Panc1 (cell line): Measurements from ENCODE around the gene PGPEP1. TPM values are rescaled to one million over a fixed set of nuclear protein-coding genes. Genes with fewer than 3 reads are reported as not detected.

Experiments used
- ATAC-seq: fragments of 200-7000 bp; cut with Tn5 transposase; 2 replicates; pipeline ENCODE4 v1.9.1; 2020; ENCODE audit warnings: mild to moderate bottlenecking, moderate library complexity
- BruUV-seq: library from RNA; stranded (reverse); fragments of 400-500 nt; replicated peaks from 2 replicates; lab custom pipeline; 2021; lab: Mats Ljungman, UMichigan
- CTCF ChIA-PET: fragments of 300-600 bp; sonication (Branson Sonifier 250); formaldehyde crosslinking; loops from one replicate; lab custom pipeline; 2022; ENCODE audit warnings: antibody characterized with exemption; lab: Charles Lee
- POLR2A ChIA-PET: fragments of 300-600 bp; sonication (Branson Sonifier 250); formaldehyde crosslinking; loops from one replicate; lab custom pipeline; 2022; ENCODE audit warnings: antibody characterized with exemption; lab: Charles Lee
- DNase-seq: peaks from one replicate; pipeline ENCODE4 v3.0.0-alpha.2; 2010; ENCODE audit warnings: low read depth, low spot score
- H3K27ac ChIP-seq: 2 replicates; pipeline ENCODE4 v1.5.1; 2011; ENCODE audit warnings: mild to moderate bottlenecking, low read length, inconsistent platforms
- H3K27me3 ChIP-seq: fragments of 200-500 bp; sonication (Bioruptor generic); 2 replicates; pipeline ENCODE4 v1.6.0; 2014; ENCODE audit warnings: low read length, inconsistent platforms; ENCODE audit not compliant: control insufficient read depth, insufficient read depth
- H3K36me3 ChIP-seq: fragments of 200-500 bp; sonication (Bioruptor generic); 2 replicates; pipeline ENCODE4 v1.5.1; 2014; ENCODE audit warnings: inconsistent platforms, mild to moderate bottlenecking, low read length, moderate library complexity; ENCODE audit not compliant: control insufficient read depth, insufficient read depth
- H3K4me1 ChIP-seq: 2 replicates; pipeline ENCODE4 v1.5.1; 2011; ENCODE audit warnings: inconsistent platforms, mild to moderate bottlenecking, low read length, moderate library complexity; ENCODE audit not compliant: control insufficient read depth, insufficient read depth
- H3K4me3 ChIP-seq, 2 experiments: 2 replicates each; pipeline ENCODE4 v1.5.1; 2011 to 2012; ENCODE audit warnings: low read depth in 2 of 2, low read length in 2 of 2, mild to moderate bottlenecking in 2 of 2, inconsistent platforms in 1 of 2, moderate library complexity in 1 of 2
- H3K9me3 ChIP-seq: fragments of 200-500 bp; sonication (Bioruptor generic); 2 replicates; pipeline ENCODE4 v1.5.1; 2014; ENCODE audit warnings: low read depth, mild to moderate bottlenecking, inconsistent platforms, low read length, moderate library complexity; ENCODE audit not compliant: control insufficient read depth, insufficient read depth
- CTCF ChIP-seq: fragments of 450-650 bp; IDR thresholded peaks from 2 replicates; pipeline ENCODE4 v1.5.1; 2017; ENCODE audit warnings: mild to moderate bottlenecking
- POLR2AphosphoS5 ChIP-seq: IDR thresholded peaks from 2 replicates; pipeline ENCODE4 v1.6.1; 2012; ENCODE audit warnings: mild to moderate bottlenecking, low read depth, low read length, moderate library complexity
- REST ChIP-seq, 2 experiments: IDR thresholded peaks; 2 replicates each; pipeline ENCODE4 v1.6.1; 2011 to 2012; ENCODE audit warnings: low read depth in 2 of 2, control low read depth in 1 of 2, low read length in 1 of 2, mild to moderate bottlenecking in 1 of 2, moderate library complexity in 1 of 2; ENCODE audit not compliant: insufficient read depth in 1 of 2
- SIN3A ChIP-seq: IDR thresholded peaks from 2 replicates; pipeline ENCODE4 v1.6.1; 2012; ENCODE audit warnings: low read depth, mild to moderate bottlenecking, low read length, moderate library complexity, borderline replicate concordance; ENCODE audit not compliant: insufficient read depth
- TCF7L2 ChIP-seq: IDR thresholded peaks from 2 replicates; pipeline ENCODE4 v1.6.1; 2011; ENCODE audit warnings: mild to moderate bottlenecking, low read depth, low read length, inconsistent platforms
- in situ Hi-C: cut with HindIII; loops from 2 replicates; pipeline ENCODE4 v1.10.0; 2016; ENCODE audit warnings: low sequenced_read_pairs, low pct_unique_long_range_greater_than_20kb
- intact Hi-C: fragments of 100-400 bp; cut with micrococcal nuclease; formaldehyde crosslinking; loops from one replicate; pipeline ENCODE4 v1.10.0; 2022; ENCODE audit not compliant: unreplicated experiment
- total RNA-seq: library from RNA; stranded (reverse); gene quantifications from one replicate; pipeline ENCODE4 v1.2.1, GENCODE V29; 2021; ENCODE audit not compliant: unreplicated experiment

PGPEP1 gene
- total RNA-seq, 1 experiment from 2014 or later, result 36.3 TPM

DNA sequence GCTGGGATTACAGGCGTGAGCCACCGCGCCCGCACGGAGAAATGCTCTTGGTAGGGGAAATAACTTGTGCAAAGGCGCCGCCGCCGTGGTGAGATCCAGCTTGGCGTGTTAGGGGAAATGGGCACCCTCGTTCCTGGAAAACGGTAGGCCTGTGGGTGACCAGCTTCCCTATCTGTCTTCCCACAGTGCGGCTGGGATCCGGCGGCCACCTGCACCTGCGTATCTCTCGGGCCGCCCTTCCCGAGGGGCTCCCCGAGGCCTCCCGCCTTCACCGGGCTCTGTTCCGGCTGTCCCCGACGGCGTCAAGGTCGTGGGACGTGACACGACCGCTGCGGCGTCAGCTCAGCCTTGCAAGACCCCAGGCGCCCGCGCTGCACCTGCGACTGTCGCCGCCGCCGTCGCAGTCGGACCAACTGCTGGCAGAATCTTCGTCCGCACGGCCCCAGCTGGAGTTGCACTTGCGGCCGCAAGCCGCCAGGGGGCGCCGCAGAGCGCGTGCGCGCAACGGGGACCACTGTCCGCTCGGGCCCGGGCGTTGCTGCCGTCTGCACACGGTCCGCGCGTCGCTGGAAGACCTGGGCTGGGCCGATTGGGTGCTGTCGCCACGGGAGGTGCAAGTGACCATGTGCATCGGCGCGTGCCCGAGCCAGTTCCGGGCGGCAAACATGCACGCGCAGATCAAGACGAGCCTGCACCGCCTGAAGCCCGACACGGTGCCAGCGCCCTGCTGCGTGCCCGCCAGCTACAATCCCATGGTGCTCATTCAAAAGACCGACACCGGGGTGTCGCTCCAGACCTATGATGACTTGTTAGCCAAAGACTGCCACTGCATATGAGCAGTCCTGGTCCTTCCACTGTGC is 47.9 kb downstream of the PGPEP1 start:
- intact Hi-C loops (no loop called here), in situ Hi-C loops (no loop called here)
- peaks cover 3% of the 10 kb centered on the region; the same call in 1 of the 2 replicates for H3K36me3 ChIP-seq
- DNase-seq (no peak), ATAC-seq (peak; percentile 80)
- H3K4me3 ChIP-seq, result peak overlapping the region; percentile 72 to 96
- CTCF ChIA-PET, result interaction anchor here (0.5 to 1.2 kb wide), 8 partner anchors 11 to 444 kb away, joined by 3 to 10 read pairs (median 4); no protein-coding TSS in a partner anchor
- BruUV-seq, result no TSS peak
- no peaks in the 10 kb centered on the region for H3K9me3 ChIP-seq
- H3K27ac ChIP-seq, result peak overlapping the region; percentile 82
- H3K4me1 ChIP-seq, result peaks cover 11% of the 10 kb centered on the region
- H3K27me3 ChIP-seq, result no peaks in the 10 kb centered on the region
- TF ChIP-seq REST (IDR thresholded peaks at IDR 0.05; ENCODE audit: insufficient read depth in 1 of 2, low read depth in 2 of 2, low read length in 1 of 2) (0 out of 4 replicates have a peak, but pooled peaks of 1 of the 2 experiments have one; percentile 34), CTCF (peak; percentile 97), TCF7L2 (peak; percentile 33; the same call in 1 of the 2 replicates), SIN3A (0 out of 2 replicates have a peak, but pooled peaks have one; percentile 14), POLR2AphosphoS5 (peak; percentile 29; the same call in 1 of the 2 replicates)
- POLR2A ChIA-PET, result interaction anchor here (0.6 kb wide), 1 partner anchor 29 kb away, joined by 10 read pairs; no protein-coding TSS in a partner anchor

DNA sequence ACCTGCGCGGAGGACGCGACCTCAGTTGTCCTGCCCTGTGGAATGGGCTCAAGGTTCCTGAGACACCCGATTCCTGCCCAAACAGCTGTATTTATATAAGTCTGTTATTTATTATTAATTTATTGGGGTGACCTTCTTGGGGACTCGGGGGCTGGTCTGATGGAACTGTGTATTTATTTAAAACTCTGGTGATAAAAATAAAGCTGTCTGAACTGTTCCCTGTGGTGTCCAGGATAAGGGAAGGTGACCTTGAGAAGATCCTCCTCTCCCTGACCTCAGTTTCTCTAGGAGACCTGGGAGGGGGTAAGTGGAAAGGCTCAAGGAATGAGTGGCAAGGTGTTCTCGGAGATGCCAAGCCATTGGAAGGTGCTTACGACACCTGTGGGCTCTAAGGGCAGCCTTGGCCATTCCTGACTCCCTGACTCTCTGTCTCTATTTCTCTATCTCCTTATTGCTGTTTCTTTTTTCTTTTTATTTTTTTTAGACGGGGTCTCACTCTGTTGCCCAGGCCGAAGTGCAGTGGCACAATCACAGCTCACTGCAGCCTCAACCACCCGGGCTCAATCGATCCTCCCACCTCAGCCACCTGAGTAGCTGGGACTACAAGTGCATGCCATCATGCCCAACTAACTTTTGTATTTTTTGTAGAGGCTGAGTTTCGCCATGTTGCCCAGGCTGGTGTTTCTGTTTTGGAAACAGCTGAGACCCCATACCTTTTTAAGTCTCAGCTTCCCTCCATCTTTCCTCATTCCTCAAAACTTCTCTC is 48.7 kb downstream of the PGPEP1 start:
- Histone ChIP-seq H3K27ac (peak overlapping the region; percentile 82), H3K9me3 (no peaks in the 10 kb centered on the region), H3K4me1 (peaks cover 11% of the 10 kb centered on the region), H3K36me3 (peaks cover 3% of the 10 kb centered on the region; the same call in 1 of the 2 replicates), H3K4me3 (peak overlapping the region; percentile 72 to 96), H3K27me3 (no peaks in the 10 kb centered on the region)
- TF ChIP-seq TCF7L2, result no peak
- no peak; the same call in 1 of the 2 replicates for TF ChIP-seq POLR2AphosphoS5
- TF ChIP-seq REST (IDR thresholded peaks at IDR 0.05; ENCODE audit: insufficient read depth in 1 of 2, low read depth in 2 of 2, low read length in 1 of 2), result no peak
- no peak for TF ChIP-seq CTCF
- TF ChIP-seq SIN3A, result no peak
- no TSS peak for BruUV-seq
- ATAC-seq (no peak), DNase-seq (no peak)
- intact Hi-C loops (no loop called here), in situ Hi-C loops (no loop called here)
- POLR2A ChIA-PET, result no interaction called here
- CTCF ChIA-PET, result interaction anchor here (0.8 to 0.9 kb wide), 2 partner anchors 27 to 36 kb away, joined by 3 to 4 read pairs; no protein-coding TSS in a partner anchor
